GM12891 (cell line): ENCODE data around the gene IL10RA.
A peak's percentile ranks its signal among the peaks of the same experiment; 100 is the strongest.

Source experiments
- DNase-seq: peaks from one replicate; pipeline ENCODE4 v3.0.0; 2011; ENCODE audit warnings: low spot score; ENCODE audit not compliant: insufficient read length
- FAIRE-seq: peaks from 2 replicates; lab custom pipeline; 2011; peaks lifted over from hg19 to GRCh38; lab: Jason Lieb, UNC
- PAX5 ChIP-seq: IDR thresholded peaks from 2 replicates; pipeline ENCODE4 v1.6.1; 2011; ENCODE audit warnings: low read length, moderate library complexity, mild to moderate bottlenecking; ENCODE audit not compliant: insufficient read depth, severe bottlenecking
- POLR2A ChIP-seq: IDR thresholded peaks from 2 replicates; pipeline ENCODE4 v1.6.1; 2011; ENCODE audit warnings: low read depth, low read length, control low read depth
- POLR2AphosphoS5 ChIP-seq: IDR thresholded peaks from 2 replicates; pipeline ENCODE4 v1.6.1; 2011; ENCODE audit warnings: low read depth, low read length, control low read depth
- POU2F2 ChIP-seq: IDR thresholded peaks from 2 replicates; pipeline ENCODE4 v1.6.1; 2011; ENCODE audit warnings: low read depth, mild to moderate bottlenecking, control low read depth, low read length, moderate library complexity
- SPI1 ChIP-seq: IDR thresholded peaks from 2 replicates; pipeline ENCODE4 v1.6.1; 2011; ENCODE audit warnings: low read depth, low read length, control low read depth
- TAF1 ChIP-seq: IDR thresholded peaks from 2 replicates; pipeline ENCODE4 v1.6.1; 2011; ENCODE audit warnings: low read depth, low read length, control low read depth

The IL10RA gene

GRCh38 chr11:118014022-118014421 is 27.8 kb downstream of the IL10RA start:
- FAIRE-seq (no peak), DNase-seq (no peak)
- TF ChIP-seq POLR2A (no peak), POLR2AphosphoS5 (no peak), TAF1 (no peak), POU2F2 (no peak), SPI1 (no peak), PAX5 (no peak)

- FAIRE-seq (peak; percentile 80), DNase-seq (no peak)
- TF ChIP-seq TAF1: no peak
- no peak for TF ChIP-seq SPI1
- no peak for TF ChIP-seq PAX5
- TF ChIP-seq POU2F2: no peak
- no peak for TF ChIP-seq POLR2AphosphoS5
- TF ChIP-seq POLR2A: no peak
Observed at GRCh38 chr11:118015385-118015841, 29.2 kb downstream of the IL10RA start.

GRCh38 chr11:118016104-118016503 is 29.9 kb downstream of the IL10RA start:
- DNase-seq: no peak
- no peak for FAIRE-seq

GRCh38 chr11:118017111-118017510 is 30.9 kb downstream of the IL10RA start:
- TF ChIP-seq SPI1 (no peak), PAX5 (no peak), TAF1 (no peak), POLR2AphosphoS5 (no peak), POLR2A (no peak), POU2F2 (no peak)
- FAIRE-seq: no peak
- DNase-seq: no peak

More at GRCh38 chr11:118016104-118016503, 29.9 kb downstream of the IL10RA start:
- no peak for TF ChIP-seq POLR2A
- TF ChIP-seq PAX5: no peak
- no peak for TF ChIP-seq POU2F2
- TF ChIP-seq SPI1: no peak
- no peak for TF ChIP-seq POLR2AphosphoS5
- TF ChIP-seq TAF1: no peak

GRCh38 chr11:118017631-118018315 is 31.6 kb downstream of the IL10RA start:
- TF ChIP-seq SPI1: no peak
- TF ChIP-seq TAF1: no peak
- TF ChIP-seq POU2F2: no peak
- no peak for TF ChIP-seq POLR2AphosphoS5
- TF ChIP-seq POLR2A: no peak
- TF ChIP-seq PAX5: no peak

GRCh38 chr11:118018401-118018800 is 32.2 kb downstream of the IL10RA start:
- TF ChIP-seq POU2F2 (no peak), TAF1 (no peak), PAX5 (no peak), POLR2A (no peak), POLR2AphosphoS5 (no peak), SPI1 (no peak)
- no peak for FAIRE-seq
- no peak for DNase-seq

More at GRCh38 chr11:118017631-118018315, 31.6 kb downstream of the IL10RA start:
- no peak for DNase-seq
- FAIRE-seq: no peak

- TF ChIP-seq POLR2AphosphoS5: no peak
- no peak for TF ChIP-seq POU2F2
- FAIRE-seq (no peak), DNase-seq (no peak)
Observed at GRCh38 chr11:118021146-118021545, 35.0 kb downstream of the IL10RA start.

GRCh38 chr11:118027694-118028093 is 41.5 kb downstream of the IL10RA start:
- peak; percentile 33 for FAIRE-seq
- TF ChIP-seq POLR2AphosphoS5 (no peak), POU2F2 (no peak), POLR2A (no peak), SPI1 (no peak), PAX5 (no peak), TAF1 (no peak)
- no peak for DNase-seq

- TF ChIP-seq POU2F2 (no peak), SPI1 (no peak), PAX5 (no peak), POLR2A (no peak), TAF1 (no peak), POLR2AphosphoS5 (no peak)
- DNase-seq: no peak
- no peak for FAIRE-seq
Observed at GRCh38 chr11:118028626-118029025, 42.4 kb downstream of the IL10RA start.

GRCh38 chr11:118033443-118033842 is 47.2 kb downstream of the IL10RA start:
- FAIRE-seq (peak; percentile 83), DNase-seq (no peak)
- TF ChIP-seq PAX5: no peak
- no peak for TF ChIP-seq POLR2A
- TF ChIP-seq POU2F2: no peak
- TF ChIP-seq SPI1: no peak
- no peak for TF ChIP-seq TAF1
- TF ChIP-seq POLR2AphosphoS5: no peak
